Inferior parietal cortex (tissue), 1 donor: ENCODE data around the gene ZBTB17.
"Not testable (repeated sequence)": the region's sequence is repeated elsewhere in the genome, so short reads cannot be mapped to it uniquely, and the experiment has no call there.

ENCODE experiments used
- DNase-seq: peaks from one replicate; pipeline ENCODE4 v3.0.0-alpha.2; 2016; ENCODE audit errors: extremely low spot score

Gene ZBTB17

DNA sequence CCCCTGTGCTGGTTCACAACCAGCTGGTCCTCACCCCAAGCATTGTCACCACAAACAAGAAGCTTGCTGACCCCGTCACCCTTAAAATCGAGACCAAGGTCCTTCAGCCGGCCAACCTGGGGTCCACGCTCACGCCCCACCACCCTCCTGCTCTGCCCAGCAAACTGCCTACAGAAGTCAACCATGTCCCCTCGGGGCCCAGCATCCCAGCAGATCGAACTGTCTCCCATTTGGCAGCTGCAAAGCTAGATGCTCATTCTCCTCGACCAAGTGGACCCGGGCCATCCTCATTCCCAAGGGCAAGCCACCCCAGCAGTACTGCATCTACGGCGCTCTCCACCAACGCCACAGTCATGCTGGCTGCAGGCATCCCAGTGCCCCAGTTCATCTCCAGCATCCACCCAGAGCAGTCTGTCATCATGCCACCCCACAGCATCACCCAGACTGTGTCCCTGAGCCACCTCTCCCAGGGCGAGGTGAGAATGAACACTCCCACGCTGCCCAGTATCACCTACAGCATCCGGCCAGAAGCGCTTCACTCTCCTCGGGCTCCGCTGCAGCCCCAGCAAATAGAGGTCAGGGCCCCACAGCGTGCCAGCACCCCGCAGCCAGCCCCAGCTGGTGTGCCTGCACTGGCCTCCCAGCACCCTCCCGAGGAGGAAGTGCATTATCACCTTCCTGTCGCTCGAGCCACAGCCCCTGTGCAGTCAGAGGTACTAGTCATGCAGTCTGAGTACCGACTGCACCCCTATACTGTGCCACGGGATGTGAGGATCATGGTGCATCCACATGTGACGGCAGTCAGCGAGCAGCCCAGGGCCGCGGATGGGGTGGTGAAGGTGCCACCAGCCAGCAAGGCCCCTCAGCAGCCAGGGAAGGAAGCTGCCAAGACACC, 40.6 kb downstream of the ZBTB17 start:
- DNase-seq = no peak

DNA sequence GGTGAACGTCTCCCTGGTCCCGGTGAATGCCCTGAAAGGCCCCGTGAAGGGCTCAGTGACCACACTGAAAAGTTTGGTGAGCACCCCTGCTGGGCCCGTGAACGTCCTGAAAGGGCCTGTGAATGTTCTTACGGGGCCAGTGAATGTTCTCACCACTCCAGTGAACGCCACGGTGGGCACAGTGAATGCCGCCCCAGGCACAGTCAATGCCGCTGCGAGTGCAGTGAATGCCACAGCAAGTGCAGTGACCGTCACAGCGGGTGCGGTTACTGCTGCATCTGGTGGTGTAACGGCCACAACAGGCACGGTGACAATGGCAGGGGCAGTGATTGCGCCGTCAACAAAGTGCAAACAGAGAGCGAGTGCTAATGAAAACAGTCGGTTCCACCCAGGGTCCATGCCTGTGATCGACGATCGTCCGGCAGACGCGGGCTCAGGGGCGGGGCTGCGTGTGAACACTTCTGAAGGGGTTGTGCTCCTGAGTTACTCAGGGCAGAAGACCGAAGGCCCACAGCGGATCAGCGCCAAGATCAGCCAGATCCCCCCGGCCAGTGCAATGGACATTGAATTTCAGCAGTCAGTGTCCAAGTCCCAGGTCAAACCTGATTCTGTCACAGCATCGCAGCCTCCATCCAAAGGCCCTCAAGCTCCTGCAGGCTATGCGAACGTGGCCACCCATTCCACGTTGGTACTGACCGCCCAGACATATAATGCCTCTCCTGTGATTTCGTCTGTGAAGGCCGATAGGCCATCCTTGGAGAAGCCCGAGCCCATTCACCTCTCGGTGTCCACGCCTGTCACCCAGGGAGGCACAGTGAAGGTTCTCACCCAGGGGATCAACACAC, 41.5 kb downstream of the ZBTB17 start:
- DNase-seq = no peak

DNA sequence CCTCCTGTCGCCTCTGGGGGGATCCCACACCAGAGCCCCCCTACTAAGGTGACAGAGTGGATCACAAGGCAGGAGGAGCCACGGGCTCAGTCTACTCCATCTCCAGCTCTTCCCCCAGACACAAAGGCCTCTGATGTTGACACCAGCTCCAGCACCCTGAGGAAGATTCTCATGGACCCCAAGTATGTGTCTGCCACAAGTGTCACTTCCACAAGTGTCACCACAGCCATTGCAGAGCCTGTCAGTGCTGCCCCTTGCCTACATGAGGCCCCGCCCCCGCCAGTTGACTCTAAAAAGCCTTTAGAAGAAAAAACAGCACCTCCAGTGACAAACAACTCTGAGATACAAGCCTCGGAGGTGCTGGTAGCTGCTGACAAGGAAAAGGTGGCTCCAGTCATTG, 42.2 kb downstream of the ZBTB17 start:
- DNase-seq = no peak

DNA sequence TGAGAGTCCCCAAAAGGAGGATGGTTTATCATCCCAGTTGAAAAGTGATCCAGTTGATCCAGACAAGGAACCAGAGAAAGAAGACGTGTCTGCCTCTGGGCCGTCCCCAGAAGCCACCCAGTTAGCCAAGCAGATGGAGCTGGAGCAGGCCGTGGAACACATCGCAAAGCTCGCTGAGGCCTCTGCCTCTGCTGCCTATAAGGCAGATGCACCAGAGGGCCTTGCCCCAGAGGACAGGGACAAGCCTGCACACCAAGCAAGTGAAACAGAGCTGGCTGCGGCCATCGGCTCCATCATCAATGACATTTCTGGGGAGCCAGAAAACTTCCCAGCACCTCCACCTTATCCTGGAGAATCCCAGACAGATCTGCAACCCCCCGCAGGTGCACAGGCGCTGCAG, 43.3 kb downstream of the ZBTB17 start:
- DNase-seq = no peak

DNA sequence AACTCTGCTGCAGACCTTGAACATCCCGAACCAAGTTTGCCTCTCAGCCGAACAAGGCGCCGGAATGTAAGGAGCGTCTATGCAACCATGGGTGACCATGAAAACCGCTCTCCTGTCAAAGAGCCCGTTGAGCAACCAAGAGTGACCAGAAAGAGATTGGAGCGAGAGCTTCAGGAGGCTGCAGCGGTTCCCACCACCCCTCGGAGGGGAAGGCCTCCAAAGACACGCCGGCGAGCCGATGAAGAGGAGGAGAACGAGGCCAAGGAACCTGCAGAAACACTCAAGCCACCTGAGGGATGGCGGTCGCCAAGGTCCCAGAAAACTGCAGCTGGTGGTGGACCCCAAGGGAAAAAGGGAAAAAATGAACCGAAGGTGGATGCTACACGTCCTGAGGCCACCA, 44.0 kb downstream of the ZBTB17 start:
- DNase-seq = no peak

DNA sequence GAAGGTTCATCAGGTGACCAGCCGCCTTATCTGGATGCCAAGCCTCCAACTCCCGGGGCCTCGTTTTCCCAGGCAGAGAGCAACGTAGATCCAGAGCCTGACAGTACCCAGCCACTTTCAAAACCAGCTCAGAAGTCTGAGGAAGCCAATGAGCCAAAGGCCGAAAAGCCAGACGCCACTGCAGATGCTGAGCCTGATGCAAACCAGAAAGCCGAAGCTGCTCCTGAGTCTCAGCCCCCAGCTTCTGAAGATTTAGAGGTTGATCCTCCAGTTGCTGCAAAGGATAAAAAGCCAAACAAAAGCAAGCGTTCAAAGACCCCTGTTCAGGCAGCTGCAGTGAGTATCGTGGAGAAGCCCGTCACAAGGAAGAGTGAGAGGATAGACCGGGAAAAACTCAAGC, 44.5 kb downstream of the ZBTB17 start:
- no peak for DNase-seq

DNA sequence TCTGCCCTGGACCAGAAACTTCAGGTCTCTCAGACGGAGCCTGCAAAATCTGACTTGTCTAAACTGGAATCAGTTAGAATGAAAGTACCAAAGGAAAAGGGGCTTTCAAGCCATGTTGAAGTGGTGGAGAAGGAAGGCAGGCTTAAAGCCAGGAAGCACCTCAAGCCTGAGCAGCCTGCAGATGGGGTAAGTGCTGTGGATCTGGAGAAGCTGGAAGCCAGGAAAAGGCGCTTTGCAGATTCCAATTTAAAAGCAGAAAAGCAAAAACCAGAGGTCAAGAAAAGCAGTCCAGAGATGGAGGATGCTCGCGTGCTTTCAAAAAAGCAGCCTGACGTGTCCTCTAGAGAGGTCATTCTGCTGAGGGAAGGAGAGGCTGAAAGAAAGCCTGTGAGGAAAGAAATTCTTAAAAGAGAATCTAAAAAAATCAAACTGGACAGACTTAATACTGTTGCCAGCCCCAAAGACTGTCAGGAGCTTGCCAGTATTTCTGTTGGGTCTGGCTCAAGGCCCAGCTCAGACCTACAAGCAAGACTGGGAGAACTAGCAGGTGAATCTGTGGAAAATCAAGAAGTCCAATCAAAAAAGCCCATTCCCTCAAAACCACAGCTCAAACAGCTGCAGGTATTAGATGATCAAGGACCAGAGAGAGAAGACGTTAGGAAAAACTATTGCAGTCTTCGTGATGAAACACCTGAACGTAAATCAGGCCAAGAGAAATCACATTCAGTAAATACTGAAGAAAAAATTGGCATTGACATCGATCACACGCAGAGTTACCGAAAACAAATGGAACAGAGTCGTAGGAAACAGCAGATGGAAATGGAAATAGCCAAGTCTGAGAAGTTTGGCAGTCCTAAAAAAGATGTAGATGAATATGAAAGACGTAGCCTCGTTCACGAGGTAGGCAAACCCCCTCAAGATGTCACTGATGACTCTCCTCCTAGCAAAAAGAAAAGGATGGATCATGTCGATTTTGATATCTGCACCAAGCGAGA, 46.6 kb downstream of the ZBTB17 start:
- no peak for DNase-seq

DNA sequence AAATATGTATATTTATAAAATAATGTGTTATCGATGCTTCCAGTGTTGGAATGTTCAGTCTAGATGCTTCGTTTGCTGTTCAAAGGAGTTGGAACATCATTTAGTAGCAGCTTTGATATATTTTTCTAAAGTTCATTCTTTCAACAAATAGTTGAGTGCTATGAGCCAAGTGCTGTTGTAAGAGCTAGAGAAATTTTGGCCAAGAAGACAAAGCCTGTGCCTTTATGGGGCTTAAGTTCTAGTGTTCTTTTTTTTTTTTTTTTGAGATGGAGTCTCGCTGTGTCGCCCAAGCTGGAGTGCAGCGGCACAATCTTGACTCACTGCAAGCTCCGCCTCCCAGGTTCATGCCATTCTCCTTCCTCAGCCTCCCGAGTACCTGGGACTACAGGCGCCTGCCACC, 49.5 kb downstream of the ZBTB17 start:
- not testable (repeated sequence) for DNase-seq

DNA sequence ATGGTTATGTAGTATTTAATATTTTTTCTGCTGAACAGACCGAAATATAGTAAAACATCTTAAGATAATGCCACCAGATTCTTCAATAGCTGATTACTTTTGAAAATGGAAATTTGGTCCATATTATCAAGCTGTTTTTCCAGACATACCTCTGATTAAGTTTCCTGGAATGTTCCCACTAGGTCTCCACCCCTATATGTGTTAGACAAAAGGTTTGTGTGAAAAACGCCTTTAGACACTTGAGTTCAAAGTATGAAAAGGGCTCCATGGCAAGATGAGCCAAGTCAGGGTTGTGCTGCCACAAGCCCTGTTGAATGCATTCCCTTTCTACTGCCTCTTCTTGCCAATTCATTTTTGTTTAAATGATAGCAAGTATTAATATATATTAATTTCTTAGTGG, 52.7 kb downstream of the ZBTB17 start:
- DNase-seq = no peak

DNA sequence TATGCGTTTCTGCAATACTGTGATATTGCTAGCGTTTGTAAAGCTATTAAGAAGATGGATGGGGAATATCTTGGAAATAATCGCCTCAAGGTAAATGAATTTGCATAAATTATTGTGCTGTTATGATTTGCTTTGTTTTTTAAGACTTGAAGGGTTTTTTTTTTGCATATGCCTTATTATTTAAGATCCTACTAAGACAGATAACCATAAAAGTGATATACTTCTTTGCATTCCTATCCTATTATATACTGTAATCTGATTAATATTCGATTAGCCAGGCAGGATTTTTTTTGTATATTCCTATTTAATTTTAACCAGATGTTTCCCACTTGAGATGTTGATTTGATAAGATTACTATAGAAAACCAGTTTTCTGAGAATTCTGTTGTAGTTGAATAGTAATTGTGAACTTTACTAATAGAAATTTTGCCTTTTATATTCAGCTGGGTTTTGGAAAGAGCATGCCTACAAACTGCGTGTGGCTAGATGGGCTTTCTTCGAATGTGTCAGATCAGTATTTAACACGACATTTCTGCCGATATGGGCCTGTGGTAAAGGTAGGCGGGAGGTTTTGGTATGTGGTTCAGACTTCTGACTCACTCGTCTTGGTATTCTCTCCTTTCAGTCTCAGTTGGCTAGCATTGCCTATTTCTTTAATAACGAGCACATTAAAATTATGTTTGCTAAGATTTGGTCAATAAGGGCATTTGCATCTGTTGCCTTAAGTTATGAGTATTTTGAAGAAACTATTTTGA, 56.8 kb downstream of the ZBTB17 start:
- no peak for DNase-seq

DNA sequence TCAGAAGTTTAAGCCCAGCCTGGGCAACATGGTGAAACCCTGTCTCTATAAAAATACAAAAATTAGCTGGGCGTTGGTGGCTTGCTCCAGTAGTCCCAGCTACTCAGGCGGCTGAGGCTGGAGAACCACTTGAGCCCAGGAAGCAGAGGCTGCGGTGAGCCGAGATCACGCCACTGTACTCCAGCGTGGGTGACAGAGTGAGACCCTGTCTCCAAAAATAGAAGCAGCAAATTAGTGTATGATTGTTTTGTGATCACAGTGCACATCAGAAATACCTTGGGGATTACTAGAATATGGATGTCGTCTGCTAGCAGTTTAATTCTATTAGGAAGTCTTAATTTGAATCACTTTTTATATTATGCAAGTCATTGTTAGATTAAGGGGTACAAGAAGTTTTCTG, 59.0 kb downstream of the ZBTB17 start:
- DNase-seq = no peak

DNA sequence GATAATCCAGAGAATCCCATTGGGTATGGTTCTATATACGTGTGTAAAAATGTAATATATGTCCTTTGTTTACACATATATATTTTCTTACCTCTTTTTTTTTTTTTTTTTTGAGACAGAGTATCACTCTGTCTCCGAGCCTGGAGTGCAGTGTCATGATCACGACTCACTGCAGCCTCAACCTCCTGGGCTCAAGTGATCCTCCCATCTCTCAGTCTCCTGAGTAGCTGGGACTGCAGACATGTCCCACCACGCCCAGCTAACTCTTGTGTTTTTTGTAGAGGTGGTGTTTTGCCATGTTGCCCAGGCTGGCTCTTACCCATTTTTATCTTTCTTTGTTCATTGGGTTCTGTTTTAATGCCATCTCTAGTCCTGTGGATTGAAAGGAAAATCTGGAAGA, 59.5 kb downstream of the ZBTB17 start:
- no peak for DNase-seq

DNA sequence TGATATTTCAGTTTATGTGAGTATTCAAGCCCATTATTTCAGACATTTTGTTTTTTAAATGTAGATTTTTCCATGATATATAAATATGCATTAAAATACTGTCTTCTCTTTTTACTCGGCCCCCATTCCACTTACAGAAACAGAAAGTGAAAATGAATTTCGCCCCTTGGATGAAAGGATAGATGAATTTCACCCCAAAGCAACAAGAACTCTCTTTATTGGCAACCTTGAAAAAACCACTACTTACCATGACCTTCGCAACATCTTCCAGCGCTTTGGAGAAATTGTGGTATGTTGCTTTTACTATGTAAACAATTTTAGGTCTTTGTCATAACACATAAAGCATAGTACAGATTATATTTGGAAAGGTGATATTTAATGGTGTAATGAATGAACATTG, 59.9 kb downstream of the ZBTB17 start:
- DNase-seq = no peak

DNA sequence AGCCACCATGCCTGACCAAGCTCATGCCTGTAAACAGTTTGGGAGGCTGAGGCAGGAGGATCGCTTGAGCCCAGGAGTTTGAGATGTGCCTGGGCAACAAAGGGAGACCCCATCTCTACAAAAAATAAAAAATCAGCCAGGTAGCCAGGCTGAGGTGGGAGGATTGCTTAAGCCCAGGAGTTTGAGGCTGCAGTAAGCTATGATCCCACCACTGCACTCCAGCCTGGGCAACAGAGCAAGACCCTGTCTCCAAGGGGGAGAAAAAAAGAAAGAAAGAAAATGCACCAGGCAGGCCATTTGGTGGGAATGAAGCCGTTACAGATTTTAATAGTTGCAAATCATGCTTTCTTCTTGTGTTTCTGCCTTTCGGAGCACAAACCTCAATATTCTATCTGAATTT, 62.3 kb downstream of the ZBTB17 start:
- not testable (repeated sequence) for DNase-seq

DNA sequence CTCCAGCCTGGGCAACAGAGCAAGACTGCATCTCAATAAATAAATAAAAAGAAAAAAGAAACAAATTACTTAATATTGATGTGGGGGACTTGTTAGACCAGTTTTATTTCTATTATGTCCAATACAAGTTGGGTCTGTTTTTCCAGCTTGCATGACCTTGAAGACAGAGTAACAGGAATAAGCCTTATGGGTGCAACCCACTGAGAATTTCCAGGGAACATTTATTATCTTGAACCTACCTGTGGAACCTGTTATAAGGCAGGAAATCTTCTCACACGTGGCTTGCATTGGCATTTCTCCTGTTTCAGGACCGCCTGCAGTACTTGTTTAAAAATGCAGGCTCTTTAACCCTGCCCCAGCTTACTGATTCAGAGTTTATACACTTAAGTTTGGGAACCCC, 64.0 kb downstream of the ZBTB17 start:
- DNase-seq = no peak

DNA sequence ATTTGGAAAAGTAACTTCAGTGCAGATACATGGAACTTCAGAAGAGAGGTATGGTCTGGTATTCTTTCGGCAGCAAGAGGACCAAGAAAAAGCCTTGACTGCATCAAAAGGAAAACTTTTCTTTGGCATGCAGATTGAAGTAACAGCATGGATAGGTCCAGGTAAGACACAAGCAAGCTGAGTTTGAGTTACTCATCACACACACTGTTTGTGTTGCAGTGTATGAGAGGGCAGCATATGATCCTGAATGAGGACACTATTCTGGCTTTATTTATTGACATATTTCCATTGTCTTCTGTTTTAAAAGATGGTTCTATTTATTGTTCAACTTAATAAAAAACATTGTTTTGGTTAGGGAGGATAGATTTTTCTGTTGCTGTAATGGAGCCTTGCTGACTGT, 64.8 kb downstream of the ZBTB17 start:
- DNase-seq = no peak

DNA sequence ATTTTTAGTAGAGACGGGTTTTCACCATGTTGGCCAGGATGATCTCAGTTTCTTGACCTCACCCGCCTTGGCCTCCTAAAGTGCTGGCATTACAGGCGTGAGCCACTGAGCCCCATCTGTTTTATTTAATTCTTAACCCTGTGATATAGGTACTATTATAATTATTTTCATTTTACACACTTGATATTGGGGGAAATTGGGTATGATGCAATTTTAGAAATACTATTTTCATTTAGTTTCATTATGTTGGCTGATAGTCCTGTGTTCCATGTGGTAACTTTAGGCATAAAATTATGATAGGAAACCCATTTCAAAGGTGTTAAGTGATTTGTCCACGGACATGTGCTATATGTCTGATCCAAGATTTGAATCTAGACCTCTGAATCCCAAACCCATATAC, 67.3 kb downstream of the ZBTB17 start:
- no peak for DNase-seq

DNA sequence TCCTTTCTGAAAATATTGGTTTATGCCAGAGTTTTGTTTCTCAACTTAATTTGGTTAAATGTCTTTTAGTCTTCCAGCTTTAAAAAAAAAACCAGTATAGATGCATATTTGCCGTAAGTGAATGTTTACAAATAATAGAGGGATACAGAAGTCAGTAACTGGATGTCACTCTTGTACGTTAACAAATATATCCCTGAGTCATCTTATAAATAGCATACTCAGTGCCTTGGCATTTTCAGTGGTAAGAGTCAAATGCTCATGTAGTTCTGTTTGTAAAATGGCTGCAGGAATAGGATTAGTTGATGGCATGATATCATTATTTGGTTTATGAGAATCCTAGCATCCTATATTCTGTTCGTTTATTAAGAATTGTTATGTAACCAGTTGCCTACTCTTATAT, 73.0 kb downstream of the ZBTB17 start:
- DNase-seq = no peak

DNA sequence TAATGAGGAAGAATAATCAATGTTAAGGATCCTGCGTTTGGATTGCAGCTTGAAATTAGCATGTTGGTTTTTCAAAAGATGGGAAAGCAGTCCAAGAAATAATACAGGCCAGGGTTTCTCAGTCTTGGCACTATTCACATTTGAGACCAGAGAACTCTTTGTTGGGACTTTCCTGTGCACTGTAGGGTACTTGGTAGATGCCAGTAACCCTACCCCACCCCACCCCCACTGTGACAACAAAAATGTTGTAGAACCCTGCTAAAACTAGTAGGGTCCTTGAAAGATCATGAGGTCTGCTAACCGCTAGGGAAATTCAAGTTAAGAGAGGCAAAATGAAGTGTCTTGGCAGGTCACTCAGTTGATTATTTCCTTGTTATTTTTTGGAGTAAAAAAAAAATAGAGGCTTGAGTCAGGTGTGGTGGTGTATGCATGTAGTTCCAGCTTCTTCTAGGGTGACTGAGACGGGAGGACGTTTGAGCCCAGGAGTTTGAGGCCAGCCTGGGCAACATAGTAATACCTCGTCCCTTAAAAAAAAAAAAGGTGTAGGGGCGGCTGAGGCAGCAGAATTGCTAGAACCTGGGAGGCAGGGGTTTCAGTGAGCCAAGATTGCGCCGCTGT, 75.1 kb downstream of the ZBTB17 start:
- DNase-seq = no peak

DNA sequence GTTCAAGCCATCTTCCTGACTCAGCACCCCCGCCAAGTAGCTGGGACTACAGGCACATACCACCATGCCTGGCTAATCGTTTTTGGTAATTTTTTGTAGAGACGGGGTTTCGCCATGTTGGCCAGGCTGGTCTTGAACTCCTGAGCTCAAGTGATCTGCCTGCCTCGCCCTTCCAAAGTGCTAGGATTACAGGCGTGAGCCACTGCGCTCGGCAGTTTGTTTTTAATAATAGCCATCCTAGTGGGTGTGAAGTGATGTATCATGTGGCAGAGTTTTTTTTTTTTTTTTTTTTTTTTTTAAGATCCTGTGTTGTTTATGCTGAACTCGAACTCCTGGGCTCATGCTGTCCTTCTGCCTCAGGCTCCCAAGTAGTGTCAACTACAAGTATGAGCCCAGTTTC, 76.6 kb downstream of the ZBTB17 start:
- DNase-seq = no peak
